HEK293T (cell line): ENCODE data around the gene KCNK5.

Experiments used
- FOXM1 ChIP-seq: fragments of 450-650 bp; IDR thresholded peaks from 2 replicates; pipeline ENCODE4 v1.6.1; 2017; ENCODE audit warnings: mild to moderate bottlenecking, borderline replicate concordance
- HDGF ChIP-seq: fragments of 450-650 bp; IDR thresholded peaks from 2 replicates; pipeline ENCODE4 v1.6.1; 2017; ENCODE audit warnings: antibody characterized with exemption, borderline replicate concordance
- SP1 ChIP-seq: fragments of 450-650 bp; IDR thresholded peaks from 2 replicates; pipeline ENCODE4 v1.6.1; 2017

GRCh38 chr6:39239527-39240154, 10.4 kb upstream of the KCNK5 start:
- TF ChIP-seq FOXM1 (no peak), HDGF (no peak), SP1 (no peak)
